H1 (cell line): Measurements from ENCODE around the gene COMMD6. TPM values are rescaled to one million over a fixed set of nuclear protein-coding genes. Genes with fewer than 3 reads are reported as not detected.

Source experiments
- ASH2L ChIP-seq: fragments of 200-600, 300-600 bp; sonication (generic); IDR thresholded peaks from one replicate; pipeline ENCODE4 v1.7.1; 2017; ENCODE audit warnings: low read length
- ATF2 ChIP-seq: IDR thresholded peaks from 2 replicates; pipeline ENCODE4 v1.6.1; 2012; ENCODE audit warnings: low read length, inconsistent platforms
- BCL11A ChIP-seq, 2 experiments: IDR thresholded peaks; one replicate each; pipeline ENCODE4 v1.6.1; 2011; ENCODE audit warnings: low read depth in 2 of 2, low read length in 2 of 2, mild to moderate bottlenecking in 2 of 2
- CHD2 ChIP-seq: IDR thresholded peaks from 2 replicates; pipeline ENCODE4 v1.6.1; 2012; ENCODE audit warnings: low read length, improper control_type of control experiment
- CREB1 ChIP-seq: IDR thresholded peaks from 2 replicates; pipeline ENCODE4 v1.6.1; 2012; ENCODE audit warnings: inconsistent platforms
- CTBP2 ChIP-seq: IDR thresholded peaks from 2 replicates; pipeline ENCODE4 v1.7.0; 2011; ENCODE audit warnings: borderline replicate concordance, mild to moderate bottlenecking, moderate library complexity, mixed read lengths, low read length; ENCODE audit not compliant: insufficient read depth, insufficient read length
- CTCF ChIP-seq, 3 experiments: IDR thresholded peaks; 1 replicate in 2 of 3; 2 replicates in 1 of 3; pipeline versions ENCODE4 v1.5.1 to v1.6.1; 2011; ENCODE audit warnings: low read length in 3 of 3, mild to moderate bottlenecking in 3 of 3, inconsistent platforms in 2 of 3, low read depth in 1 of 3, moderate library complexity in 1 of 3; ENCODE audit not compliant: insufficient read depth in 1 of 3; ENCODE audit errors: control extremely low read depth in 1 of 3
- HDAC2 ChIP-seq, 2 experiments: fragments of 300-600 bp in 1 of 2; sonication (generic) in 1 of 2; IDR thresholded peaks; 2 replicates each; pipeline ENCODE4 v1.6.1; 2011 to 2012; ENCODE audit warnings: low read depth in 2 of 2, low read length in 2 of 2, mild to moderate bottlenecking in 2 of 2, moderate library complexity in 2 of 2, borderline replicate concordance in 1 of 2, inconsistent platforms in 1 of 2
- KDM1A ChIP-seq: fragments of 200-600, 300-600 bp; sonication (generic); IDR thresholded peaks from 2 replicates; pipeline ENCODE4 v1.7.1; 2016; ENCODE audit warnings: mild to moderate bottlenecking, low read length, borderline replicate concordance
- PHF8 ChIP-seq: fragments of 200-600 bp; sonication (generic); conservative IDR thresholded peaks from 2 replicates; pipeline ENCODE4 v1.7.1; 2012; ENCODE audit warnings: low read depth, mild to moderate bottlenecking, inconsistent platforms, low read length, moderate library complexity
- POLR2AphosphoS5 ChIP-seq: IDR thresholded peaks from 2 replicates; pipeline ENCODE4 v1.6.1; 2011; ENCODE audit warnings: low read depth, low read length
- POU5F1 ChIP-seq: IDR thresholded peaks from 2 replicates; pipeline ENCODE4 v1.6.1; 2011; ENCODE audit warnings: low read depth, mild to moderate bottlenecking, low read length, moderate library complexity
- RFX5 ChIP-seq: IDR thresholded peaks from 2 replicates; pipeline ENCODE4 v1.6.1; 2011; ENCODE audit warnings: low read depth, low read length, improper control_type of control experiment, borderline replicate concordance
- SAP30 ChIP-seq: fragments of 300-600 bp; sonication (generic); IDR thresholded peaks from 2 replicates; pipeline ENCODE4 v1.7.1; 2012; ENCODE audit warnings: low read length, moderate library complexity, mild to moderate bottlenecking, inconsistent platforms; ENCODE audit not compliant: insufficient read depth, insufficient replicate concordance
- TCF12 ChIP-seq: IDR thresholded peaks from 2 replicates; pipeline ENCODE4 v1.6.1; 2011; ENCODE audit warnings: low read depth, mild to moderate bottlenecking, low read length
- TEAD4 ChIP-seq: IDR thresholded peaks from 2 replicates; pipeline ENCODE4 v1.6.1; 2012; ENCODE audit warnings: low read depth, low read length, inconsistent platforms, mixed read lengths
- polyA plus RNA-seq, 7 experiments: library from polyadenylated mRNA; depleted of rRNA in 3 of 7; stranded (reverse) in 5 of 7; unstranded in 2 of 7; fragments of >200 nt in 5 of 7; fragments of 200-250 nt in 2 of 7; gene quantifications; 1 replicate in 5 of 7; 2 replicates in 1 of 7; 4 replicates in 1 of 7; pipeline versions ENCODE4 v1.2.1 to v1.2.3, GENCODE V29; 2011 to 2013; ENCODE audit warnings: missing spikeins in 2 of 7, mixed read lengths in 2 of 7
- total RNA-seq: library from RNA; stranded (reverse); fragmentation: NEBNext Ultra II Directional; extraction: Animal tissue kit (Norgen Biotek cat#: 25700); gene quantifications from 2 replicates; pipeline ENCODE4 v1.2.1, GENCODE V29; 2021
- TF ChIP-seq, protein P1 (sequence below): IDR thresholded peaks from 2 replicates; pipeline ENCODE4 v1.6.1; 2012; ENCODE audit warnings: inconsistent platforms

COMMD6 gene
- total and polyA plus RNA-seq, 2 of the 8 experiments (the other 6 are each of a cell fraction or from before 2014, with no cell fraction given), result 53.2 to 122 TPM

- no peak for TF ChIP-seq ATF2
- TF ChIP-seq BCL11A (IDR thresholded peaks at IDR 0.05; ENCODE audit: low read depth in 2 of 2, low read length in 2 of 2), result no peak
- no peak; the same call in 1 of the 2 replicates for TF ChIP-seq TEAD4
- peak; percentile 40; the same call in 1 of the 2 replicates for TF ChIP-seq CHD2
- peak; percentile 56; the same call in 1 of the 2 replicates for TF ChIP-seq PHF8
- peak; percentile 37; the same call in 1 of the 2 replicates for TF ChIP-seq CREB1
- TF ChIP-seq POU5F1, result no peak
- TF ChIP-seq RFX5, result no peak
- TF ChIP-seq, protein P1, sequence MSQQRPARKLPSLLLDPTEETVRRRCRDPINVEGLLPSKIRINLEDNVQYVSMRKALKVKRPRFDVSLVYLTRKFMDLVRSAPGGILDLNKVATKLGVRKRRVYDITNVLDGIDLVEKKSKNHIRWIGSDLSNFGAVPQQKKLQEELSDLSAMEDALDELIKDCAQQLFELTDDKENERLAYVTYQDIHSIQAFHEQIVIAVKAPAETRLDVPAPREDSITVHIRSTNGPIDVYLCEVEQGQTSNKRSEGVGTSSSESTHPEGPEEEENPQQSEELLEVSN, result peak; percentile 80
- no peak for TF ChIP-seq KDM1A
- peak; percentile 85 for TF ChIP-seq ASH2L
- TF ChIP-seq SAP30, result peak; percentile 51
- TF ChIP-seq CTCF (IDR thresholded peaks at IDR 0.05; ENCODE audit: control extremely low read depth in 1 of 3, insufficient read depth in 1 of 3, low read depth in 1 of 3, low read length in 3 of 3), result peak; percentile 82 to 99 (median 98)
- no peak for TF ChIP-seq CTBP2
- TF ChIP-seq TCF12, result peak; percentile 81; the same call in 1 of the 2 replicates
- TF ChIP-seq HDAC2 (IDR thresholded peaks at IDR 0.05; ENCODE audit: borderline replicate concordance in 1 of 2, low read depth in 2 of 2, low read length in 2 of 2), result peak; percentile 69 to 86; a peak in 2 of 4 replicates
- TF ChIP-seq POLR2AphosphoS5, result no peak; the same call in 1 of the 2 replicates
Measured at GRCh38 chr13:75549262-75550158, 11.9 kb upstream of the COMMD6 start, which contains the start of gene UCHL3 (continued).
